GM12878 (cell line): ENCODE results near the gene PDE10A. TPM values are rescaled to one million over a fixed set of nuclear protein-coding genes. Genes with fewer than 3 reads are reported as not detected.

Source experiments
- ATAC-seq: fragments of 200-7000 bp; cut with Tn5 transposase; 3 replicates; pipeline ENCODE4 v1.9.1; 2020; ENCODE audit warnings: mild to moderate bottlenecking, moderate library complexity
- BruUV-seq: library from RNA; stranded (reverse); fragments of 400-500 nt; replicated peaks from 2 replicates; lab custom pipeline; 2021; lab: Mats Ljungman, UMichigan
- CTCF ChIA-PET: fragments of 300-600 bp; sonication (Branson Sonifier 250); formaldehyde crosslinking; extraction: SDS; loops from one replicate; lab custom pipeline; 2021; ENCODE audit warnings: inconsistent platforms; lab: Yijun Ruan, JAX
- POLR2A ChIA-PET: fragments of 350-600 bp; formaldehyde crosslinking; extraction: SDS; loops from one replicate; lab custom pipeline; 2021; ENCODE audit warnings: inconsistent platforms; lab: Charles Lee
- RAD21 ChIA-PET: fragments of 300-600 bp; sonication (Branson Sonifier 250); formaldehyde crosslinking; loops from one replicate; lab custom pipeline; 2023; ENCODE audit warnings: antibody characterized with exemption; ENCODE audit not compliant: unreplicated experiment; lab: Charles Lee
- SMC1A ChIA-PET: fragments of 300-600 bp; sonication (Branson Sonifier 250); formaldehyde crosslinking; loops from one replicate; lab custom pipeline; 2023; ENCODE audit not compliant: unreplicated experiment, uncharacterized antibody; lab: Charles Lee
- DNase-seq: peaks from one replicate; pipeline ENCODE4 v3.0.0-alpha.2; 2011; ENCODE audit warnings: low read depth, low spot score
- FAIRE-seq: peaks from 3 replicates; lab custom pipeline; 2011; peaks lifted over from hg19 to GRCh38; lab: Jason Lieb, UNC
- H2AFZ ChIP-seq: 2 replicates; pipeline ENCODE4 v1.6.0; 2011; ENCODE audit warnings: low read depth, low read length, control low read depth; ENCODE audit not compliant: control insufficient read depth
- H3K27ac ChIP-seq: 2 replicates; pipeline ENCODE4 v1.5.1; 2011; ENCODE audit warnings: control low read depth; ENCODE audit not compliant: control insufficient read depth, insufficient read depth
- H3K27me3 ChIP-seq, 2 experiments: replicated peaks in 1 of 2; 2 replicates each; pipeline versions ENCODE4 v1.6.0 to v1.6.1; 2011; ENCODE audit warnings: low read length in 1 of 2; ENCODE audit not compliant: control insufficient read depth in 2 of 2, insufficient read depth in 2 of 2
- H3K36me3 ChIP-seq, 2 experiments: 2 replicates each; pipeline ENCODE4 v1.5.1; 2011; ENCODE audit warnings: low read length in 1 of 2; ENCODE audit not compliant: control insufficient read depth in 2 of 2, insufficient read depth in 2 of 2
- H3K4me1 ChIP-seq: 2 replicates; pipeline ENCODE4 v1.6.1; 2011; ENCODE audit warnings: mild to moderate bottlenecking, low read length, moderate library complexity, mixed read lengths; ENCODE audit not compliant: control insufficient read depth, insufficient read depth
- H3K4me2 ChIP-seq: 2 replicates; pipeline ENCODE4 v1.6.0; 2011; ENCODE audit warnings: control low read depth; ENCODE audit not compliant: control insufficient read depth, insufficient read depth
- H3K4me3 ChIP-seq: fragments of 200-600 bp; sonication (generic); 2 replicates; pipeline ENCODE4 v1.5.1; 2016
- H3K79me2 ChIP-seq: 2 replicates; pipeline ENCODE4 v1.6.0; 2011; ENCODE audit warnings: low read length; ENCODE audit not compliant: control insufficient read depth, insufficient read depth
- H3K9ac ChIP-seq: 2 replicates; pipeline ENCODE4 v1.8.0; 2011; ENCODE audit warnings: low read length, control low read depth, mixed read lengths; ENCODE audit not compliant: control insufficient read depth, insufficient read depth
- H3K9me3 ChIP-seq: replicated peaks from 3 replicates; pipeline ENCODE4 v1.5.1; 2011; ENCODE audit warnings: mild to moderate bottlenecking, low read length; ENCODE audit not compliant: control insufficient read depth, insufficient read depth
- H4K20me1 ChIP-seq: 2 replicates; pipeline ENCODE4 v1.6.0; 2011; ENCODE audit not compliant: control insufficient read depth, insufficient read depth
- BCLAF1 ChIP-seq: fragments of 450-650 bp; IDR thresholded peaks from 2 replicates; pipeline ENCODE4 v1.6.1; 2017; ENCODE audit warnings: antibody characterized with exemption, mild to moderate bottlenecking, moderate library complexity
- BRCA1 ChIP-seq: IDR thresholded peaks from 2 replicates; pipeline ENCODE4 v1.6.1; 2011; ENCODE audit warnings: low read depth, low read length, improper control_type of control experiment
- CEBPB ChIP-seq, 2 experiments: fragments of 150-350 bp in 1 of 2; IDR thresholded peaks; 2 replicates each; pipeline ENCODE4 v1.6.1; 2012 to 2014; ENCODE audit warnings: low read depth in 2 of 2, low read length in 2 of 2, borderline replicate concordance in 1 of 2, inconsistent platforms in 1 of 2
- POLR2AphosphoS5 ChIP-seq: IDR thresholded peaks from 2 replicates; pipeline ENCODE4 v1.6.1; 2011; ENCODE audit warnings: mild to moderate bottlenecking, low read length, inconsistent platforms
- RAD21 ChIP-seq: IDR thresholded peaks from 2 replicates; pipeline ENCODE4 v1.6.1; 2011; ENCODE audit warnings: mild to moderate bottlenecking, low read depth, low read length, moderate library complexity; ENCODE audit not compliant: insufficient read depth
- WRNIP1 ChIP-seq: IDR thresholded peaks from 2 replicates; pipeline ENCODE4 v1.6.1; 2011; ENCODE audit warnings: low read depth, low read length, improper control_type of control experiment, borderline replicate concordance
- YBX1 ChIP-seq: fragments of 450-650 bp; IDR thresholded peaks from 2 replicates; pipeline ENCODE4 v1.6.1; 2016; ENCODE audit warnings: antibody characterized with exemption
- WGBS: methylation state at CpG from one replicate; pipeline ENCODE4 v1.1.6; 2016; ENCODE audit warnings: low lambda C conversion rate; ENCODE audit not compliant: insufficient replicate concordance, insufficient coverage; ENCODE audit errors: missing lambda C conversion rate; 5-methylcytosine and 5-hydroxymethylcytosine counted together
- in situ Hi-C: fragments of 300-500 bp; cut with MboI; formaldehyde crosslinking; loops from 9 replicates; pipeline ENCODE4 v1.14.3; 2018; ENCODE audit warnings: mixed read lengths
- intact Hi-C: fragments of 100-400 bp; cut with micrococcal nuclease; formaldehyde crosslinking; loops from one replicate; pipeline ENCODE4 v1.14.2; 2022; ENCODE audit not compliant: unreplicated experiment
- polyA plus RNA-seq, 11 experiments: library from polyadenylated mRNA; depleted of rRNA in 4 of 11; unstranded in 6 of 11; stranded (reverse) in 5 of 11; fragments of >200 nt; fragmentation: Nextera tagmentation in 4 of 11; fragmentation: Illumina TruSeq in 1 of 11; extraction: Ambion mirVana in 4 of 11; extraction: Trizol in 1 of 11; gene quantifications; 1 replicate in 1 of 11; 2 replicates in 10 of 11; pipeline versions ENCODE4 v1.2.1 to v1.2.3, GENCODE V29; 2011 to 2016; ENCODE audit warnings: inconsistent platforms in 2 of 11, missing spikeins in 2 of 11, low read depth in 1 of 11
- total RNA-seq, 4 experiments: library from RNA; depleted of rRNA in 3 of 4; stranded (reverse); fragments of >200 nt in 3 of 4; fragmentation: Illumina TruSeq in 1 of 4; extraction: Trizol in 1 of 4; gene quantifications; 2 replicates each; pipeline versions ENCODE4 v1.2.1 to v1.2.3, GENCODE V29; 2013 to 2021

The PDE10A gene
- total and polyA plus RNA-seq, 10 of the 15 experiments (the other 5 are each of a cell fraction or from before 2014, with no cell fraction given): under 0.01 to 1.3 (median 0.03) TPM; not detected in 2

GRCh38 chr6:165597821-165598220, 65.2 kb downstream of the PDE10A start:
- H3K4me2 ChIP-seq: no peak overlapping the region
- H3K9ac ChIP-seq: no peak overlapping the region
- in situ Hi-C loops (no loop called here), intact Hi-C loops (no loop called here)
- H3K27me3 ChIP-seq: no peaks in the 10 kb centered on the region
- H3K9me3 ChIP-seq: no peaks in the 10 kb centered on the region
- H4K20me1 ChIP-seq: no peaks in the 10 kb centered on the region
- ChIA-PET SMC1A (no interaction called here), POLR2A (no interaction called here), CTCF (no interaction called here), RAD21 (no interaction called here)
- no peak overlapping the region for H3K27ac ChIP-seq
- H3K4me3 ChIP-seq: no peak overlapping the region
- WGBS: 4% methylated on average over 3 of the region's 3 CpGs
- no peak overlapping the region for H2AFZ ChIP-seq
- no peaks in the 10 kb centered on the region for H3K4me1 ChIP-seq
- no peak for TF ChIP-seq POLR2AphosphoS5
- TF ChIP-seq BCLAF1: no peak
- no peak for TF ChIP-seq CEBPB (IDR thresholded peaks at IDR 0.05; ENCODE audit: borderline replicate concordance in 1 of 2, low read depth in 2 of 2, low read length in 2 of 2)
- TF ChIP-seq WRNIP1: no peak
- no peak for TF ChIP-seq YBX1
- no peak for TF ChIP-seq RAD21
- no peak for TF ChIP-seq BRCA1
- FAIRE-seq: no peak
- no peak for DNase-seq
- no TSS peak for BruUV-seq
- H3K36me3 ChIP-seq: no peaks in the 10 kb centered on the region
- H3K79me2 ChIP-seq: no peaks in the 10 kb centered on the region
- no peak for ATAC-seq
